ENCODE data around the gene L3MBTL1. TPM values are rescaled to one million over a fixed set of nuclear protein-coding genes. Genes with fewer than 3 reads are reported as not detected.
A peak's percentile ranks its signal among the peaks of the same experiment; 100 is the strongest.
"Not testable (repeated sequence)": the region's sequence is repeated elsewhere in the genome, so short reads cannot be mapped to it uniquely, and the experiment has no call there.

Gene L3MBTL1
- total RNA-seq, 1 experiment from 2014 or later = 1.2 TPM

DNA sequence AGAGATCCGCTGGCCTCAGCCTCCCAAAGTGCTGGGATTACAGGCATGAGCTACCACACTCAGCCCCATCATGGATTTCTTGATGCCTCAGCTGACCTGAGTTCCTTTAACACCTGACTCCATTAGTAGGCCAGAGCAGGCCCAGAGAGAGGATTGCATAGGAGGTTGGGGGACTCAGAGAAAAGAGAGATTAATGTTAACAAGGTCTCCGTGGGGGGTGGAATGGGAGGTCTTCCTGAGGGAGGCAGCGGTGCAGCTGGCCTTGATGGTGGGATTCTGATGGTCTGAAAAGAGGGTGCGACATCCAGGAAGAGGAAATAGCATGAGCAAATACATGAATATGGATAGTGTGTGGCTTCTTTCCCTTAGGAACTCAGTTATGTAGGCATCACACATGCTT, 61.2 kb downstream of the L3MBTL1 start:
- in situ Hi-C loops (cut with HindIII; ENCODE audit: low pct_unique_long_range_greater_than_20kb, low sequenced_read_pairs) = no loop called here
- no peak for DNase-seq (ENCODE audit: low read depth, low spot score)

DNA sequence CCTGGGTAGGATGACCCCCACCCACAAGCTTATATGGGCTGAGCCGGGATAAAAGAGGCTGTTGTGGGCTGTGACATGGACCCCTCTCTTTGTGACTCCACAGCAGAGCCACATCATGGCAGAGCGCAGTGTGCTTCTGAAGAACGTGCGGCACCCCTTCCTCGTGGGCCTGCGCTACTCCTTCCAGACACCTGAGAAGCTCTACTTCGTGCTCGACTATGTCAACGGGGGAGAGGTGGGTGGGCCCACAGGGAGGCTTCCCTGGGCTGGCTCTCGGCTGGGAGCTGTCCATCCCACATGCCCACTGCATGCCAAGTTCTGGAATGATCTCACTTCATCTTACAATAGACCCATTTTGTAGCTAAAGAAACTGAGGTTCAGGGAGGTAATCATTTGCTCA, 61.8 kb downstream of the L3MBTL1 start:
- in situ Hi-C loops (cut with HindIII; ENCODE audit: low pct_unique_long_range_greater_than_20kb, low sequenced_read_pairs) = no loop called here
- DNase-seq (ENCODE audit: low read depth, low spot score) = no peak

DNA sequence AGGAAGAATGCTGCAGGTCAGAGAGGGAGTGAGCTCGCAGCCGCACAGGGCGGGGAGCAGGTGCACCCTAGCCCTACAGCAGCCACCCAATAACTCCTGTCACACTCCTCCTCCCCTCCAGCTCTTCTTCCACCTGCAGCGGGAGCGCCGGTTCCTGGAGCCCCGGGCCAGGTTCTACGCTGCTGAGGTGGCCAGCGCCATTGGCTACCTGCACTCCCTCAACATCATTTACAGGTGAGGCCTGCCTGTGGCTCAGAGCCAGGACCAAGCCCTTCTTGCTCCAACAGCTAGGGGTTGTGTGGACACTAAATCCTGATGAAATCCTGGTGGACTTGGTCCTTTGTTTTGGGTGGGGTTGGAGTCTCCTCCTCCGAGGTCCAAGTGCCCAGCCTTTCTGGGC, 63.0 kb downstream of the L3MBTL1 start:
- in situ Hi-C loops (cut with HindIII; ENCODE audit: low pct_unique_long_range_greater_than_20kb, low sequenced_read_pairs) = no loop called here

DNA sequence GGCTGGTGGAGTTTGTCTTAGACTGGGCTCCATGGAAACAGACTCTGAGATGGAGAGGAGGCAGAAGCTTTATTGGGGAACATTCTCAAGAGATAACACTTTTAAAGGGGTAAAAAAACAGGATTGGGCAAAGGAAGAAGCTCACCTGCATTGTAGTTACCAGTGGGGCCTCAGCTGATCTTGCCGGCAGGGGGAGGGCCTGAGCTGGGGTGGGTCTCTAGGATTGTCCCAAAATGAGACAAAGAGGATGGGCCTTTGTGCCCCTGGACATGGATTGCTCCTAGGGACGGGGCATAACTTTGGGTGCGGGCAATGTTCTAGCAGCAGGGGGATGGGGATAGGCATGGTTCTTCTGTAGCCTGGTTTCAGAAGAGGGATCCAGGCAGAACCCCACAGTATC, 63.8 kb downstream of the L3MBTL1 start:
- in situ Hi-C loops (cut with HindIII; ENCODE audit: low pct_unique_long_range_greater_than_20kb, low sequenced_read_pairs) = no loop called here
- no peak for DNase-seq (ENCODE audit: low read depth, low spot score)

More for the DNA sequence above, 63.0 kb downstream of the L3MBTL1 start:
- DNase-seq (ENCODE audit: low read depth, low spot score) = no peak

DNA sequence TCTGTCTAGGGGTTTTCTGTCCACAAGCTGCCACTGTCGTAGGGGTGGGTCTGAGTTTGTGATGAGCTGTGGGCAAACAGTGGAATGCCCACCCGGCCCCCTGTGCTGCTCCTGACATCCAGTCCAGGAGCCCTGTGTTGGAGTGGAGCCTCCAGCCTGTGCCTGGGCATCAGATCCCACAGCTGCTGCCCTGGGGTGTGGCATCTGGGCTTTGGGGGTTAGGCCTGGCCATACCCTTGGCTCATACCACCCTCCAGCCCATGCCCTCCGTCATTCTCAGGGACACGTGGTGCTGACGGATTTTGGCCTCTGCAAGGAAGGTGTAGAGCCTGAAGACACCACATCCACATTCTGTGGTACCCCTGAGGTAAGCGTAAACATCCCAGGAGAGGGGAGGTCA, 64.3 kb downstream of the L3MBTL1 start:
- in situ Hi-C loops (cut with HindIII; ENCODE audit: low pct_unique_long_range_greater_than_20kb, low sequenced_read_pairs) = no loop called here
- DNase-seq (ENCODE audit: low read depth, low spot score) = no peak

DNA sequence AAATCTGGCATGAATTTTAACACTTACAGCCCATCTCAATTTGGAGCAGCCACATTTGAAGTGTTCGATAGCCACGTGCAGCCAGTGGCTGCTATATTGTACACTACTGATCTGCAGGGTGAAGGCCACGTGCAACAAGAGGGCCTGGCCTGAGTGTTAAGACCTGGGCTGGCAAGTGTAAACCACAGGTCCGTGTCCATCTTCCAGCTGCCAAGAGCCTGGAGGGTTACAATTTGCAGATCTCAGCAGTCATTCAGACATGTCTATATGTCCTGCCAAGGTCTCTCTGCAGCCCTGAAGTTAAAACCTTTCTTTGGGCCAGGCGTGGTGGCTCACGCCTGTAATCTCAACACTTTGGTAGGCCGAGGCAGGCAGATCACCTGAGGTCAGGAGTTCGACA, 65.4 kb downstream of the L3MBTL1 start:
- in situ Hi-C loops (cut with HindIII; ENCODE audit: low pct_unique_long_range_greater_than_20kb, low sequenced_read_pairs) = no loop called here
- DNase-seq (ENCODE audit: low read depth, low spot score) = no peak

DNA sequence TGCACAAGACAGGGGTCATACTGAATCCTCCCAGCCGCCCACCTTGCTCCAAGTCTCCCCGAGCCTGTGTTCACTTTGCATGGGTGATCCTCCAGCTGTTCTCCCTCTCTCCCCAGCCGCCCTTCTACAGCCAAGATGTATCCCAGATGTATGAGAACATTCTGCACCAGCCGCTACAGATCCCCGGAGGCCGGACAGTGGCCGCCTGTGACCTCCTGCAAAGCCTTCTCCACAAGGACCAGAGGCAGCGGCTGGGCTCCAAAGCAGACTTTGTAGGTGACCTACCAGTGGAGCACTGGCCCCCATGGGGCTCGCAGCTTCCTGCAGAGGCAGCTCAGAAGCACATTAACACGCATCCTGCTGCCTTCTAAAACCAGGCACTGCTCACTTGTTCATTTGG, 68.6 kb downstream of the L3MBTL1 start:
- DNase-seq (ENCODE audit: low read depth, low spot score) = no peak
- in situ Hi-C loops (cut with HindIII; ENCODE audit: low pct_unique_long_range_greater_than_20kb, low sequenced_read_pairs) = no loop called here

DNA sequence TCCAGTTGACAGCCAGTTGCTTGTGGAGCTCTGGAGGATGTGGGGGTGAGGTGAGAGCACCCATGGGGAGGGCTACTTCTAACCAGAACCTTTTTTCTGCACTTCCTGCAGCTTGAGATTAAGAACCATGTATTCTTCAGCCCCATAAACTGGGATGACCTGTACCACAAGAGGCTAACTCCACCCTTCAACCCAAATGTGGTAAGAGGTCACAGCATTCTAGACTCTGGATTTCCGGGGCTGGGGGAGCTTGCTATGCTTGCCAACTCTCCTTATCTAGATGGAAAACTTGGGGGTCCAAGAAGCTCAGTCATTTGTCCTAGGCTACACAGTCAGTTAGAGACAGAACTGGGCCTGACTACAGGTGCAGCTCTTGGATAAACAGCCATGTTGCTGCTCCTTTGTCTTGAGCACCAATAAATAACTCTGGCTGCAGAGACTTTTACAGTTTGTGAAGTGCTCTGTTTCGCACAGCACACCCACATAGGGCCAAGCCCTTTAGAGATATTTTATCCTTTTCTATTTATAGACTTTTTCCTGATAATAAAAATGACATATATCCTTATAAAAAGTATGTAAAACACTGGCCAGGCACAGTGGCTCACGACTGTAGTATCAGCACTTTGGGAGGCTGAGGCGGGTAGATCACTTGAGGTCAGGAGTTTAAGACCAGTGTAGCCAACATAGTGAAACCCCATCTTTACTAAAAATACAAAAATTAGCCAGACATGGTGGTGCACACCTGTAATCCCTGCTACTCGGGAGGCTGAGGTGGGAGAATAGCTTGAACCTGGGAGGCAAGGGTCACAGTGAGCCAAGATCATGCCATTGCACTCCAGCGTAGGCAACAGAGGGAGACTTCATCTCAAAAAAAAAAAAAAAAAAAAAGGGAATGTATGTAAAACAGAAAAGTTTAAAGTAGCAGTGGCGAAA, 72.6 kb downstream of the L3MBTL1 start:
- in situ Hi-C loops (cut with HindIII; ENCODE audit: low pct_unique_long_range_greater_than_20kb, low sequenced_read_pairs) = no loop called here
- no peak for DNase-seq (ENCODE audit: low read depth, low spot score)

DNA sequence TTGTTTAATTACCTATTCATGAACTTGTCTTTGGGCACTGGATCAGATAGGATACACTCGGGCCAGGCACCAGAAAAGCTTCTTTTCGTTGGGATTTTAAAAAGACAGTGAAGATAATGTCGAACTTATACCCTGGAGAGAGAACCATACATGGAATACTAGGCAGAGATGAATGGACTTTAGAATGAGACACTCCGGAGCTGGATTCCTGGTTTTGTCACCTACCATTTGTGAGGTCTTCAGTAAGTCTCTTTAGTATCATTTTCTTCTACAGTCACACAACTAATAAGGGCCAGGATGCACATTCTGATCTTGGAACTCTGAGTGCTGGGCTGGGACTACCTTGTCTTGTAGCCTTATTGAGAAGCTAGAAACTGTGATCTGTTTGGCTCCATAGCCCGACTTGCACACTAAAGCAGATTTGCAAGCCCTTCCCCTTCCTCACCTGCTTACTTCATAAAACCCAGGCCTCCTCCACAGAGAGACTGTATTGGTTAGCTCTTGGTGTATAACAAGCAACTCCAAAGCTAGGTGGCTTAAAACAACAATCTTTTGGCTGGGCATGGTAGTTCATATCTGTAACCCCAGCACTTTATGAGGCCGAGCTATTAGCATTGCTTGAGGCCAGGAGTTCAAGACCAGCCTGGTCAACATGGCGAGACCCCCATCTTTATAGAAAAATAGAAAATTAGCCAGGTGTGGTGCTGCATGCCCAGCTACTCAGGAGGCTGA, 75.8 kb downstream of the L3MBTL1 start:
- DNase-seq (ENCODE audit: low read depth, low spot score) = no peak
- in situ Hi-C loops (cut with HindIII; ENCODE audit: low pct_unique_long_range_greater_than_20kb, low sequenced_read_pairs) = no loop called here

DNA sequence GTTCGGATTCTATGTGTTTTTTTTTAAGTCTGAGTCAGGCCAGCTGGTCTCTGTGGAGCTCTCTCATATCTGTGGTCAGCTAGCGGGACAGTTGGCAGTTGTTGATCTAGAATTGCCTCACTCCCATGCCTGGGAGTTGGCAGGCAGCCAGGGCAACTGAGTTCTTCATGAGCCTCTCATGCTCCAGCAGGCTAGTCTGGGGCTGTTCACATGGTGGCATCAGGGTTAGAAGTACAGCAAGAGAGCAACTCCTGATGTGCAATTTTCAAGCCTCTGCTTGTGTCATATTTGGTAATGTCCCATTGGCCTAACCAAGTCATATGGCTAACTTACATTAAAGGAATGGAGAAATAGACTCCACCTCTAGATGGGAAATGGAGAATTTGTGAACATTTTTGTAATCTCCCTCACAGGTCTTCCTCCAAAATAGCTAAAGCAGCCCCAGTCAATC, 76.5 kb downstream of the L3MBTL1 start:
- in situ Hi-C loops (cut with HindIII; ENCODE audit: low pct_unique_long_range_greater_than_20kb, low sequenced_read_pairs) = no loop called here
- DNase-seq (ENCODE audit: low read depth, low spot score) = peak; percentile 62

DNA sequence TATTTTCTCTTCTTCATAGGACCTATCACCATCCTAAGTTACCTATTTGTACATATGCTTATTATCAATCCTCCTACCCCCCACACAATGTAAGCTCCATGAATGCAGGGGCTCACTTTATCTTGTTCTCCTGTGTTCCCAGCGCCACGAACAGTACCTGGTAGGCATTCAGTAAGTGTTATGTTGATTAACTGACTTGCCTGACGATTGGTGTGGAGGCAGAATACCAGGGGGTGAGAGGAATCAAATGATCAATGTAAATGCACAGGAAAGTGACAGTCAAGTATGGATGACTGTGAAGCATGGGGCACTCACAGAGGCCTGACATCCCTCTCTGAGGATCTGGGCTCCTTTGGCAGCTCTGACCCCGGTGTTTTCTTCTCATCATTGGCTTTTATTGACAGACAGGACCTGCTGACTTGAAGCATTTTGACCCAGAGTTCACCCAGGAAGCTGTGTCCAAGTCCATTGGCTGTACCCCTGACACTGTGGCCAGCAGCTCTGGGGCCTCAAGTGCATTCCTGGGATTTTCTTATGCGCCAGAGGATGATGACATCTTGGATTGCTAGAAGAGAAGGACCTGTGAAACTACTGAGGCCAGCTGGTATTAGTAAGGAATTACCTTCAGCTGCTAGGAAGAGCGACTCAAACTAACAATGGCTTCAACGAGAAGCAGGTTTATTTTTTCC, 77.1 kb downstream of the L3MBTL1 start:
- DNase-seq (ENCODE audit: low read depth, low spot score) = no peak
- in situ Hi-C loops (cut with HindIII; ENCODE audit: low pct_unique_long_range_greater_than_20kb, low sequenced_read_pairs) = no loop called here

DNA sequence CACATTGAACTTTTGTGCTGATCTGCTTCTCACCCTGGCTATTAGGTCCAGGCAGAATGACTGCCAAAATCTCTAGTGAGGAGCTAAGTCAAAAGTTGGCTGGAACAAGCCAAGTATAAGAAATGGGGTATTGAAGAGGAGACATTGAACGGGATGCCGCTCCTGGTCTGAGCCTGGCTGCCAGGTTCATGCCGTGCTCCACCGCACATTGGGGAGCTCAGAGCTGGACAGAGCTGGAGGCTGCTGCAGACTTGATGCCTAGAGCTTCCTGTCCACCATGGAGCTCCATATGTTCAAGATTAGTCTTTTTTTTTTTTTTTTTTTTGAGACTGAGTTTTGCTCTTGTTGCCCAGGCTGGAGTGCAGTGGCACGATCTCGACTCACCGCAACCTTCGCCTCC, 79.1 kb downstream of the L3MBTL1 start:
- in situ Hi-C loops (cut with HindIII; ENCODE audit: low pct_unique_long_range_greater_than_20kb, low sequenced_read_pairs) = no loop called here
- no peak for DNase-seq (ENCODE audit: low read depth, low spot score)

DNA sequence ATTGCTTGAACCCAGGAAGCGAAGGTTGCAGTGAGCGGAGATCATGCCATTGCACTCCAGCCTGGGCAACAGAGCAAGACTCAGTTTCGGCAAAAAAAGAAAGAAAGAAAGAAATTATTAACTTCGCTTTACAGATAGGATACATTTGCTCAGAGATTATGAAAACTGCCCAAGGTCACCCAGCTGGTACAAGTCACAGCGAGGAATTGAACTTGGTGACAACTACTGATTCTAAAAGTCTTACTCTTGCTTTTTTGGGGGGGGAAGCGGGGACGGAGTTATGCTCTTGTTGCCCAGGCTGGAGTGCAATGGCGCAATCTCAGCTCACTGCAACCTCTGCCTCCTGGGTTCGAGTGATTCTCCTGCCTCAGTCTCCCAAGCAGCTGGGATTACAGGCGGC, 81.0 kb downstream of the L3MBTL1 start:
- DNase-seq (ENCODE audit: low read depth, low spot score); in situ Hi-C loops (cut with HindIII; ENCODE audit: low pct_unique_long_range_greater_than_20kb, low sequenced_read_pairs): not testable (repeated sequence)

DNA sequence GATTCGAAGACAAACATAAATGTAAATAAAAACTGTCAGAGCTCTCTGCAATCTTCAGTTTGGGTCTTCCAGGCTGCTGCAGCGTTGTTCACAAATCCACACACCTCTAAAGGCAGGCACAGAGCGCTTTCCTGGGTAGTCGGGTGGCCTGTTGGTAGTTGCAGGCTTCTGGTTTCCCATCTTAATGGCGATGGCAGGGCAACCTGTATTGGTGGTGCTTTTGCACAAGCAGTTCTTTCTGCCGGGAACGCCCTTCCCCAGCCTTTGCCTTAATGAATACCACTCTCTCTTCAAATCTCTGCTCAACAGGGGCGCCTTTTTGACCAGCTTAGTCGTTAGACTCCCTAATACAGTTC, 82.5 kb downstream of the L3MBTL1 start:
- peak; percentile 32 for DNase-seq (ENCODE audit: low read depth, low spot score)
- in situ Hi-C loops (cut with HindIII; ENCODE audit: low pct_unique_long_range_greater_than_20kb, low sequenced_read_pairs) = no loop called here

DNA sequence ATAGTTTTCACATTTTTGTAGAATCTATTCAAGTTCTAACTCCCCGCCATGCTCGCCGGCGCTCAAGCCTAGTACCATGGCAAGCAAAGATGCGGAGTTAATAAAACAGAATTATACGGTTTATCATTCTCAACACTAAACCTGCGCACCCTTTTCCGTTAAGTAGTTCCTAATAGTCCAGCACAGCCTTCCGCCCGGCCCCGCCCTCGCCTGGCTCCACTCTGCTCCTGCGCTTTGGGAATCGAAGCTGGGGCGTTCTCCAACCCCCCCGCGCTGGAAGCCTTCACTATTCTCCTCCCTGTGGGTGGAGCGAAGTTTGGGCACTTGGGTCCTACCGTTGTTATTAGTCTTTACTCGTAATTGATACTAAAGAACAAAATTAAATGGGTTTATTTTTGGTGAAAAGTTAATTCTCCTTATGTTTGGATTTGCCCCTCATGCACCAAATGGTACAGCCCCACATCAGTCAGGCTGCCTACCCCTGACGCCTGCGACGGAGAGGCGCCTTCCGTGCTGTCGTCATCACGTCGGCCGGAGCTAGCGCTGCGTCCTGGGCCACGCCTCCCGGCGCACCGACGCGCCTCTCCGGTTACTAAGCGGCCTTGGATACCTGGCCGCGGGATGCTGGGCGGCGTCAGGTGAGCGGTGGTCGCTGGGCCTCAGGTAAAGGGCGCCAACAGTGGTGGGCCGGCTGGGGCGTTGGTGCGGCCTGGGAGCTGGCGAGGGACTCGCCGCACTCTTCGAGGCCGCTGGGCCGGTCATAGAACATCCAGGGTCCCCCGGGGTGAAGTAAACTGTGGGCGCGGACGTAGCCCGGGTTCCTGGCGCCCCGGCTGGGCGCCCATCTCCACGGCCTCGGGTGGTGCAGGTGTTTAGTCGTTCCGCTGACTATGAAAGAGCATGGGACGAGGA, 83.2 kb downstream of the L3MBTL1 start, which contains the start of gene IFT52:
Gene IFT52 (plus strand): TSS at position 546 of the 912 bp plus-strand sequence. CDS start 3,762 bp downstream, outside the sequence.
- peak; percentile 92 for DNase-seq (ENCODE audit: low read depth, low spot score)
- in situ Hi-C loops (cut with HindIII; ENCODE audit: low pct_unique_long_range_greater_than_20kb, low sequenced_read_pairs) = no loop called here
